ENCODE data around the gene YAP1.

DNA sequence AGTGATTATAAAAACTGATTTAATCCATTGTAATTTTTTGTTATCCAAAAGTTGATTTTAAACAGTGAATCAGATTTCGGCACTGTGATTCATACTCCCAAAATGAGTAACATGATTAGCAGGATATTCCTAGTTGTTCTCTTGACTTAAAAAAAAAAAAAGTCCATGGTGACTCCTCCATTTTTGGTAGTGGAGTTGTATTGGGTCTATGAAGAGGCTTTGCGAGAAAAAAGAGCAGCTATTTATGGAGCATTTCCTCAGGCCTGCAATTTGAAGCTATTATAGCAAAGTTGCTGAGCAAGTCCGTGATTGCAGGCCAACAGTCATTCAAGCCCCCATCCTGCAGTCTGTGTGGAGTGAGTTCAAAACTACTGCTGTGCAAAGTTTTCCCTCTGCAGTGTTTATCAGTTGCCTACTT lies 28.8 kb downstream of the YAP1 start:
- TF ChIP-seq, protein P1, sequence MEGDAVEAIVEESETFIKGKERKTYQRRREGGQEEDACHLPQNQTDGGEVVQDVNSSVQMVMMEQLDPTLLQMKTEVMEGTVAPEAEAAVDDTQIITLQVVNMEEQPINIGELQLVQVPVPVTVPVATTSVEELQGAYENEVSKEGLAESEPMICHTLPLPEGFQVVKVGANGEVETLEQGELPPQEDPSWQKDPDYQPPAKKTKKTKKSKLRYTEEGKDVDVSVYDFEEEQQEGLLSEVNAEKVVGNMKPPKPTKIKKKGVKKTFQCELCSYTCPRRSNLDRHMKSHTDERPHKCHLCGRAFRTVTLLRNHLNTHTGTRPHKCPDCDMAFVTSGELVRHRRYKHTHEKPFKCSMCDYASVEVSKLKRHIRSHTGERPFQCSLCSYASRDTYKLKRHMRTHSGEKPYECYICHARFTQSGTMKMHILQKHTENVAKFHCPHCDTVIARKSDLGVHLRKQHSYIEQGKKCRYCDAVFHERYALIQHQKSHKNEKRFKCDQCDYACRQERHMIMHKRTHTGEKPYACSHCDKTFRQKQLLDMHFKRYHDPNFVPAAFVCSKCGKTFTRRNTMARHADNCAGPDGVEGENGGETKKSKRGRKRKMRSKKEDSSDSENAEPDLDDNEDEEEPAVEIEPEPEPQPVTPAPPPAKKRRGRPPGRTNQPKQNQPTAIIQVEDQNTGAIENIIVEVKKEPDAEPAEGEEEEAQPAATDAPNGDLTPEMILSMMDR (conservative IDR thresholded peaks at IDR 0.05; ENCODE audit: low read depth, low read length): no peak
- TF ChIP-seq EZH2 (IDR thresholded peaks at IDR 0.05; ENCODE audit: borderline replicate concordance, low read depth, low read length, poor library complexity, severe bottlenecking): no peak
